B cell (primary cell): ENCODE results near the gene EHBP1.

Experiments
- CTCF ChIP-seq: fragments of 200-600 bp; IDR thresholded peaks from one replicate; pipeline ENCODE4 v1.8.0; 2022; ENCODE audit warnings: antibody characterized with exemption, mild to moderate bottlenecking
- EZH2 ChIP-seq: IDR thresholded peaks from 2 replicates; pipeline ENCODE4 v1.6.1; 2012; ENCODE audit warnings: borderline replicate concordance, low read depth, mild to moderate bottlenecking, moderate library complexity, low read length; ENCODE audit not compliant: insufficient read depth, poor library complexity, severe bottlenecking

- no peak for TF ChIP-seq EZH2
- TF ChIP-seq CTCF = no peak
Measured at GRCh38 chr2:62745891-62746481, 40.5 kb downstream of the EHBP1 start.
